Measurements from ENCODE around the gene SPHK1. TPM values are rescaled to one million over a fixed set of nuclear protein-coding genes. Genes with fewer than 3 reads are reported as not detected.

The SPHK1 gene
- total and polyA plus RNA-seq, 12 donors = 0.53 to 15.3 (median 4.7) TPM

DNA sequence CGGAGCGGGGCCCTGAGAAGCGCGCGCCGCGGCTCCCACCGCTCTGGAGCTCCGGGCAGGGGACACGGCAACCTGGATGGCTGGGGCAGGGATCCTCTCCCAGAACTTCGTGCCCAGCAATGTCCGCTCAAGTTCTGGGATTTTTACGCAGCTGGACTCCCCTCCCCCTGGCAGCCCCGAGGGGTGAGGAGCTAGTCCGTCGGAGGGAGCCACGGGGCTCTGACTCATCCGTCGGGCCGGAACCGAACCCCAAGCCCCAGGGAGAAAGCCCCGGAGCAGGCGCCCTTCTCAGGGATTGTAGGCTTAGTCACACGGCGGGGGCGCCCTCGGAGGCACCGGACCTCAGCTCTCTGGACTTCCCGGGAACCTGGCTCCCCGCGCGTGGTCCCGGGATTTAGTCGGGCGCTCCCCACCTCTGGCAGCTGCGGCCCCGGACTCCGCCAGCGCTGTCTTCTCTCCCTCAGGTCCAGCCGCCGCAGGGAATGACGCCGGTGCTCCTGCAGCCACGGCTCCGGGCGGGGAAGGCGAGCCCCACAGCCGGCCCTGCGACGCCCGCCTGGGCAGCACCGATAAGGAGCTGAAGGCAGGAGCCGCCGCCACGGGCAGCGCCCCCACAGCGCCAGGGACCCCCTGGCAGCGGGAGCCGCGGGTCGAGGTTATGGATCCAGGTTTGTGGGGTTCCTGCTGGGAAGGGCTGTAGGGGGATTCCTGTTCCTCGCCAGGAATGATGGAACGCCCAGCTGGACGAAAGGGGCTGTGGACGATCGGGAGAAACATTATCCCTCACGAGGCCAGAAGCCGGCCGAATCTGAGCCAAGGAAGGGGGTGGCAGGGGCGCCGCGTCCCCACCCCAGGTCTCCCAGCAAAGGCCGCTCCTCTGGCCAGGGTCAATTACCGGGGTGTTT, 830 bp downstream of the SPHK1 start:
- Histone ChIP-seq H3K4me3 (peak overlapping the region in 2 of 4 donors; percentile 11 to 69), H3K27ac (peak overlapping the region in 2 of 5 donors; percentile 71 to 77), H3K27me3 (no peaks in the 10 kb centered on the region), H3K9me3 (replicated peaks in 1 of 3) (no peaks in the 10 kb centered on the region), H3K4me1 (replicated peaks in 1 of 2) (peaks cover 26 to 35% of the 10 kb centered on the region in 2 donors), H3K36me3 (replicated peaks in 1 of 2) (no peaks in the 10 kb centered on the region)
- WGBS, 4 donors = 1 to 13% (median 1%) methylated on average over 3 to 74 of the region's 74 CpGs; no CpG with 5 or more reads in 1 of the 4 donors
- intact Hi-C loops (cut with DNase I) = loop anchor here in 1 of 2 donors (5.0 kb wide), 1 partner anchor 33 kb away; the partner anchor contains the start of gene PRPSAP1
- no peak for TF ChIP-seq POLR2A (IDR thresholded peaks at IDR 0.05)
- TF ChIP-seq, protein P1, sequence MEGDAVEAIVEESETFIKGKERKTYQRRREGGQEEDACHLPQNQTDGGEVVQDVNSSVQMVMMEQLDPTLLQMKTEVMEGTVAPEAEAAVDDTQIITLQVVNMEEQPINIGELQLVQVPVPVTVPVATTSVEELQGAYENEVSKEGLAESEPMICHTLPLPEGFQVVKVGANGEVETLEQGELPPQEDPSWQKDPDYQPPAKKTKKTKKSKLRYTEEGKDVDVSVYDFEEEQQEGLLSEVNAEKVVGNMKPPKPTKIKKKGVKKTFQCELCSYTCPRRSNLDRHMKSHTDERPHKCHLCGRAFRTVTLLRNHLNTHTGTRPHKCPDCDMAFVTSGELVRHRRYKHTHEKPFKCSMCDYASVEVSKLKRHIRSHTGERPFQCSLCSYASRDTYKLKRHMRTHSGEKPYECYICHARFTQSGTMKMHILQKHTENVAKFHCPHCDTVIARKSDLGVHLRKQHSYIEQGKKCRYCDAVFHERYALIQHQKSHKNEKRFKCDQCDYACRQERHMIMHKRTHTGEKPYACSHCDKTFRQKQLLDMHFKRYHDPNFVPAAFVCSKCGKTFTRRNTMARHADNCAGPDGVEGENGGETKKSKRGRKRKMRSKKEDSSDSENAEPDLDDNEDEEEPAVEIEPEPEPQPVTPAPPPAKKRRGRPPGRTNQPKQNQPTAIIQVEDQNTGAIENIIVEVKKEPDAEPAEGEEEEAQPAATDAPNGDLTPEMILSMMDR (IDR thresholded peaks at IDR 0.05) = no peak
- peak in 4 of 7 donors; percentile 42 to 45 (median 44) for DNase-seq

- H3K27me3 ChIP-seq = no peaks in the 10 kb centered on the region
- peaks cover 26 to 35% of the 10 kb centered on the region in 2 donors for H3K4me1 ChIP-seq (replicated peaks in 1 of 2)
- DNase-seq = peak; percentile 76 to 89 (median 78)
- 19 to 34% (median 26%) methylated on average over 17 to 52 of the region's 52 CpGs for WGBS, 4 donors
- TF ChIP-seq POLR2A (IDR thresholded peaks at IDR 0.05) = no peak
- TF ChIP-seq, protein P1 (IDR thresholded peaks at IDR 0.05) = peak; percentile 71 to 87 (median 82)
- H3K9me3 ChIP-seq (replicated peaks in 1 of 3) = no peaks in the 10 kb centered on the region
- H3K4me3 ChIP-seq = peak overlapping the region in 2 of 4 donors; percentile 11 to 69
- intact Hi-C loops (cut with DNase I) = loop anchor here in 1 of 2 donors (5.0 kb wide), 1 partner anchor 34 kb away; the partner anchor contains the start of gene PRPSAP1
- peaks cover 0 to 5% of the 10 kb centered on the region in 2 donors for H3K36me3 ChIP-seq (replicated peaks in 1 of 2)
- H3K27ac ChIP-seq = peak overlapping the region in 1 of 5 donors; percentile 17
These were observed 1.7 kb downstream of the SPHK1 start for GRCh38 chr17:76385892-76386786.

DNA sequence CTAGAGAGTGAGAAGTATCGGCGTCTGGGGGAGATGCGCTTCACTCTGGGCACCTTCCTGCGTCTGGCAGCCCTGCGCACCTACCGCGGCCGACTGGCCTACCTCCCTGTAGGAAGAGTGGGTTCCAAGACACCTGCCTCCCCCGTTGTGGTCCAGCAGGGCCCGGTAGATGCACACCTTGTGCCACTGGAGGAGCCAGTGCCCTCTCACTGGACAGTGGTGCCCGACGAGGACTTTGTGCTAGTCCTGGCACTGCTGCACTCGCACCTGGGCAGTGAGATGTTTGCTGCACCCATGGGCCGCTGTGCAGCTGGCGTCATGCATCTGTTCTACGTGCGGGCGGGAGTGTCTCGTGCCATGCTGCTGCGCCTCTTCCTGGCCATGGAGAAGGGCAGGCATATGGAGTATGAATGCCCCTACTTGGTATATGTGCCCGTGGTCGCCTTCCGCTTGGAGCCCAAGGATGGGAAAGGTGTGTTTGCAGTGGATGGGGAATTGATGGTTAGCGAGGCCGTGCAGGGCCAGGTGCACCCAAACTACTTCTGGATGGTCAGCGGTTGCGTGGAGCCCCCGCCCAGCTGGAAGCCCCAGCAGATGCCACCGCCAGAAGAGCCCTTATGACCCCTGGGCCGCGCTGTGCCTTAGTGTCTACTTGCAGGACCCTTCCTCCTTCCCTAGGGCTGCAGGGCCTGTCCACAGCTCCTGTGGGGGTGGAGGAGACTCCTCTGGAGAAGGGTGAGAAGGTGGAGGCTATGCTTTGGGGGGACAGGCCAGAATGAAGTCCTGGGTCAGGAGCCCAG, 2.8 kb downstream of the SPHK1 start:
- 93 to 96% (median 95%) methylated on average over 20 to 31 of the region's 31 CpGs for WGBS, 4 donors
- TF ChIP-seq, protein P1 (IDR thresholded peaks at IDR 0.05) = no peak
- no peak for TF ChIP-seq POLR2A (IDR thresholded peaks at IDR 0.05)
- DNase-seq = no peak
- intact Hi-C loops (cut with DNase I) = loop anchor here in 1 of 2 donors (5.0 kb wide), 1 partner anchor 35 kb away; the partner anchor contains the start of gene PRPSAP1
- Histone ChIP-seq H3K4me1 (replicated peaks in 1 of 2) (peaks cover 26 to 35% of the 10 kb centered on the region in 2 donors), H3K27me3 (no peaks in the 10 kb centered on the region), H3K4me3 (no peak overlapping the region), H3K36me3 (replicated peaks in 1 of 2) (peaks cover 0 to 11% of the 10 kb centered on the region in 2 donors), H3K27ac (no peak overlapping the region), H3K9me3 (replicated peaks in 1 of 3) (no peaks in the 10 kb centered on the region)
